Kidney glomerular epithelial cell (primary cell): ENCODE results near the gene PRDM16.
"Not testable (repeated sequence)": the region's sequence is repeated elsewhere in the genome, so short reads cannot be mapped to it uniquely, and the experiment has no call there.

Experiments
- DNase-seq: peaks from one replicate; lab custom pipeline; 2025; lab: John Stamatoyannopoulos, UW

Gene PRDM16

DNA sequence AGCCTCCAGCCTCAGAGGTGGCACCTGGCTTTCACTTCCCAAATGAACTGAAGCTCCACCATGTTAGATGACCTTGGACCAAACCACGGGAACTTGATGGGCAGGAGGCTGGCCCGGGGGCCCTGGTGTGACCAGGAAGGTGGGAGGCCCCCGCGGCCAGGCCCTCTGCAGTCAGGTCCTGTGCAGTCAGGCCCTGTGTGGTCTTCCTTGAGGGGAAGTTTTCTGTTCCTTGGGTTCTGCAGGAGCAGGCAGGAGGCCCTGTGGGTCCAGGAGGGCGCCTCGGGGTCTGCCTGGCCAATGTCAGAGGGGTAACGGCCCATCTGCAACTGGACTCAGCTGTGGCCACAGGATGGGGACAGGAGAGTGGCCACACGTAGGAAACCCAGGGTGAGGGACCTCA lies 13.0 kb downstream of the PRDM16 start:
- no peak for DNase-seq

DNA sequence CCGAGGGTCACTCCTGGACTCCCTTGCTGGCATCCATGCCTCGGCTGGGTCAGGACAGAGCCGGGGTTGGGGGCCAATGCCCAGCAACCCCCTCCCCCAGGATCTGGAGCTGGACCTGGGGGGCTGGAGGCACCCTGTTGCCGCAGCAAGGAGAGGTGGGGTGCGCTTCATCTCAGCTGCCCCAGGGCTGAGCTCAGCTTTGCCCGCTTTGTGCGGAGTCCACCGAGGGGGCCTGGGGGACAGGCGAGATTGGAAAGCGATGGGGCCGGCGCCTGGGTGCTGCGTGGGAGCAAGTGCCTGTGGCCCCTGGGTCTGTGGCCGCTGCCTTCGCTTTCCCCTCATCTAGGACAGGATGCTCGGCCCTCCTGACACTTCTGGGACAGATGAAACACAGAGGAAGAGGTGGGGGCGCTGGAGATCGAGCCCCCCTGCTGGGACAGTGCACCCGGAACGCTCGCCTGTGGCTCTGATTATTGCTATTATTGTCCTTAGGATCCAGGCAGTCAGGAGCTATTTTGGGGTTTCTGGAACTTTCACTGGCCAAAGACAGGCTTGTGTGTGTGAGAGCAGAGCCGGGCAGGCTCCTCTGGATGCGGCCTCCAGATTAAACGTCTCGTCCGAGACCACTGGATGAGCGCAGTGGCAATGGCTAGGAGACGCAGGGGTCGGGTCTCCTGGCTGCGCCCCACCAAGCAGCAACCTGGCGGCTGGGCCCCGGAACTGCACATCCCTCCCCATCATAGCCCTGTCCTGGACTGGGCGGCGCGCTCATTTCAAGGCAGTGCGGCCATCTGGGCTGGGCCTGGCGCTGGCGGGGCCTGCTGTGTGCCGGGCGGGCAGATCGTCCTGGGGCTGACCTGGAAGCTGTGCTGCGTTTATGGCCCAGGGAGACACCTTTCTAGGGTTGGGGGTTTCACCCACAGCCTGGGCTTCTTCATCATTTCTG lies 13.8 kb downstream of the PRDM16 start:
- DNase-seq, result no peak

DNA sequence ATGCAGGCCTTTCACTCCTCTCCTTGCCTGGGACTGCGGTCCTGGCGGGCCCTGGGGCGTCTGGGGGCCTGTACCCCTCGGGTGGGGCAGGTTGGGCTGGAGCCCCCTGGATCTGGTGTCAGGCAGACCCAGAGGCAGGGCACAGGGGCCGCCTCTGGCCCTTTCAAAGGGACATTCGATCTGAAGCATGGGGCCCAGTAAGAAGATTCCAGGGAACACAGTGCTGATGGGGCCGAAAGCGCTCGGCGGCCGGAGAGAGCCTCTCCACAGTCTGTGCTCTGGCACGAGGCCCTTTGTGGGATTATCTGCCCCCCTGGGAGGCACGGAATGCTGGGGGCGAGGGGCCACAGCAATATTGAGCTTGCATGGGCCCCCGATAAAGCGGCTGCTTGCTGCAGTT lies 15.2 kb downstream of the PRDM16 start:
- DNase-seq, result no peak

DNA sequence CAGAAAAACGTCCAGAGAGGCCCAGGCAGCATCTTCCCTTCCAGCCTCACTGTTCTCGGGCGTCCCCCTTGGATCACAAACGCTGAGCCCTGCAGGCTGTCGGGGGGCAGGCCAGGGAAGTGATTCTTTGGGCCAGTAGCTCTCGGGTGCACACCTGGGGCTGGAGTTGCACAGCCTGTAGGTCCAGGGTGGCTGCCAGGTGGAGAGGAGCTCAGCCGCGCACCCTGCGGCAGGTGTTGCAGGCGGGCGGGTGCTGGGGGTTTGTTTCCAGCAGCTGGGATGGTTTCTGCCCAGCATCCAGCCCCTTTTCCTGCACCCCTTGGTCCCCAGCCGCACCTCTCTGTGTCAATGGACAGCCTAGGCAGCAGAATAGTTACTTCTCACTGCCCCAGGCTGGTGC lies 15.7 kb downstream of the PRDM16 start:
- no peak for DNase-seq

DNA sequence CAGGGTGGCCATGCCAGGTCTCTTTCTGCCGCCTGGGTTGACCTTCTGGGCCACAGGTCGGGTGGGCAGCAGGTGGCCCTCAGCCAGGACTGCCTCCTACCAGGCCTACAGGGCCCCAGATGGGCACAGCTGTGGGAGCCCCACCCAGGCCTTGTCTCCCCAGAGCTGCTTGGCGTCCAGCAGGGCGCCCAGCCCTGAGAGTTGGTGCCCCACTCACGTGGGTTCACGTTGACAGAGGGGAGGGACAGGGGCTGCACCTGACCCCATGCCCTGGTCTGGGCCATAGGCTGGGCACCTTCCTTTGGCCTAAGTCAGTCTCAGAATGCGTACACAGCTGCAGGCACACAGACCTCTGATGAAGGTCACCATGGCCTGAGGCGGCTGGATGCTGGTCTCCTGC lies 16.7 kb downstream of the PRDM16 start:
- DNase-seq, result no peak

DNA sequence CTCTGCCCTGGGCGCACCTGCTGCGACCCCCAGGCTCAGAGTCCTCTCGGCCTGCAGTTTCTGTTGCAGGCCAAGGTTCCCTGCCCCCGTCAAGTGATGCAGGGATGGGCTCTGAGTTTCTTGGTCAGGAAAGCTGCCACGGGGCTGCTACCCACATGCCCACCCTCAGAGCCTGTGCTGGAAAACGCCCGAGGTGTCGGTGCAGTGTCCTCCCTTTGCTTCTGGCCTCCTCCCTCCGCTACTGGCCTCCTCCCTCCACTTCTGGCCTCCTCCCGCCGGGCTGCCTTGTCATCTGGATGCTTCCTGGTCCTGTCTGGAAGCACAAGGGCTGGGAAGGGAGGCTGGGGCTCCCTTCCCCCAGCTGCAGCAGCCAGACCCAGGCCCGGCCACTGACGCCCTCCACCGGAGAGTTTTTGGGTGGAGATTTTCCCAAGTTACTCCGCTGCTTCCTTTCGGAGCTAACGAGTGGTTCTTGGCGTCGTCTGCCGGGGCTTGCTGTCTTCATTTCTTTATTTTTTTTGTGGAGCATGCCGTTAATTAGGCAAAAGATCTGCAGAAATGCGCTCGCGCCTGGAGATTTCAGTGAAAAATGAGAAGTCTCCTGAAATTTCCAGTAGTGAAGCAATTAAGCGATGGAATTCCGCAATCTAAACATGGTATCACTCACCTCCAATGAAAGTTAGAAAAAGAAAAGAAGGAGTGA lies 17.4 kb downstream of the PRDM16 start:
- DNase-seq, result no peak

DNA sequence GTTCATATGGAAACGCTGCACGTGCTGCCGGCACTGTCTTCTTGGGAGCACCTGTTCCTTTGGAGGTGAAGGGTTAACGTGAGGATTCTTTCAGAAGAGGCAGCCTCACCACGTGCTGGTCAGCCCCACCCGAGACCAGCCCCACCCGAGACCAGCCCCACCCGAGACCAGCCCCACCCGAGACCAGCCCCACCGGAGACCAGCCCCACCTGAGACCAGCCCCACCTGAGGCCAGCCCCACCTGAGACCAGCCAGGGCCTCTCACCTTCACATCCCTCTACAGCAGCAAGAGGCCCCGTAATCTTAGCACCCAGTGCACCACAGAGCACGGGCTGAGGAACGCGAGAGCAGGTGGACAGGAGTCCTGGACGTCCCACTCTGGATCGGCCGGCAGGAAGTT lies 18.0 kb downstream of the PRDM16 start:
- no peak for DNase-seq

DNA sequence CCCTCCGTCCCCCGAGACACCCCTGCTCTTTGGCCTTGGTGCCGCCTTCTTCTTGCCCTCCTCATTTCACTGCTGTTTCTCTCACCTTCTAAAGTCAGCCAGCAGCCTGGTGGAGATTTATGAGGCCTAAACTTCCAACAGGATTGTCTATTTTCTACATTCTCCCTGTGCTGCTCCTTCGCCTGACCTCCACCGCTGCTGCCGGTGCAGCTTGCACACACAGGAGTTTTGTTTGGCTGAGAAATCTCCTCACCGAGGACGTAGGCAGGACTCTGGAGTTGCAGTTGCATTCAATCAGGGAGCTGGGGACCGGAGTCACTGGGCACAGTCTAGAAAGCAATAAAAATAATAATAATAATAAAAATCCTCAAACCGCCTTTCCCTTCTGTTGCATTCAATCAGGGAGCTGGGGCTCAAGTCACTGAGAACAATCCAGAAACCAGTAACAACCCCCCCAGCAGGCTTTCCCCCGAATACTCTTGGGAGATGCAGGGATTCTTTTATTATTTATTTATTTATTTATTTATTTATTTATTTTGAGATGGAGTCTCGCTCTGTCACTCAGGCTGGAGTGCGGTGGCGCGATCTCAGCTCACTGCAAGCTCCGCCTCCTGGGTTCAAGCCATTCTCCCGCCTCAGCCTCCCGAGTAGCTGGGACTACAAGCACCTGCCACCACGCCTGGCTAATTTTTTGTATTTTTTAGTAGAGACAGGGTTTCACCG lies 19.1 kb downstream of the PRDM16 start:
- not testable (repeated sequence) for DNase-seq

DNA sequence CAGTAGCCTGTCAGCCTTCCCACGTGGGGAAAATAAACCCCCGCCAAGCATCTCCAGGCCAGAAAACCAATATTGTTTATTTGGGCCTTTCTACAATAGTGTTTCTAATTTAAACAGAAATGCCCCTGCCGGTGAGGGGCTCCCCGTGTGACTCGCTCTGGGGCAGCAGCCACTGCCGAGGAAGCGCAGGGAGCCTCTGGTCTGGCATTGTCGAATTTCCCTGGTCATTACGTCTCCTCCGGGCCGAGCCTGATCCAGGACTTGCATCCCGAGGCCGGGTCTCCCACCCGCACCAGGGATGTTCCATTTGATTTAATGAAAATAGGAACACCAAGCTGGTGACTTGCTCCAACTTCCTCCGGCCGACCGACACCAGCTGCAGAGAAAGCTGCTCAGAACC lies 20.5 kb downstream of the PRDM16 start:
- no peak for DNase-seq

DNA sequence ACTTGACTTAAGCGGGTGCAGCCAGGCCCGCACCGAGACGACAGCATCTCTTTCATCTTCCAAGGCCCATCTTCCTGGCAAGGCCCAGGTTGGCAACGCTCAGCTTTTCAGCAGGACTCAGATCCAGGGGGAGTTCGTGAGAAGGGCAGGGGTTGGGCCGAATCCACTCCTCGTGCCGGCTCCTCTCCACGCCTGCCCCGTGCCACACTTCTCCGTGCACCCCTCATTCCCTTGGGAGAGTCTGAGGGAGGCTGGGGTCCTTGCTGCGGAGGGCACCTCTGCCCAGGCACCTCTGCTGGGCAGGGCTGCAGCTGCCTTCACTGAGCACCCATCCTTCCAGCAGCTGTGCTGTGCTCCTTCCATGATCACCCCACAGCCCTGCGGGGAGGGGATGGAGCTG lies 22.3 kb downstream of the PRDM16 start:
- no peak for DNase-seq

DNA sequence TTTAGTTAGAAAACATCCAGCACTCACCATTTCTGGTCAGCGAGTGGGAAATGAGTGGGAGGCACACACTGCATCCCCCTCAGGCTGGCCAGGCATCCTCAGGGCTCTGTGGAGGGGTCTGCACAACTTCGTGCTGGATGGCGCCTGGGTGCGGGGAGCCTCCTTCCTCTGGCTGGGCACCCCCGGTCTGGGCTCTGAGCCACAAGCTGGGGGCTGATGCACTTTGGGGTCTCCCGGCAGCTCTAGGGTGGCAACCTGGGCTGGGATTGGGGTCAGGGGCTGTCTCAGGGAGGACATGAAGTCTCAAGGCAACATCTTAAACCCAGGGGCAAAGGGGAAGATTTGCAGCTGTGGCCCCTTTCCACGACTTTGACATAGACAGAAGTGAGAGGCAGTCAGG lies 23.5 kb downstream of the PRDM16 start:
- no peak for DNase-seq

DNA sequence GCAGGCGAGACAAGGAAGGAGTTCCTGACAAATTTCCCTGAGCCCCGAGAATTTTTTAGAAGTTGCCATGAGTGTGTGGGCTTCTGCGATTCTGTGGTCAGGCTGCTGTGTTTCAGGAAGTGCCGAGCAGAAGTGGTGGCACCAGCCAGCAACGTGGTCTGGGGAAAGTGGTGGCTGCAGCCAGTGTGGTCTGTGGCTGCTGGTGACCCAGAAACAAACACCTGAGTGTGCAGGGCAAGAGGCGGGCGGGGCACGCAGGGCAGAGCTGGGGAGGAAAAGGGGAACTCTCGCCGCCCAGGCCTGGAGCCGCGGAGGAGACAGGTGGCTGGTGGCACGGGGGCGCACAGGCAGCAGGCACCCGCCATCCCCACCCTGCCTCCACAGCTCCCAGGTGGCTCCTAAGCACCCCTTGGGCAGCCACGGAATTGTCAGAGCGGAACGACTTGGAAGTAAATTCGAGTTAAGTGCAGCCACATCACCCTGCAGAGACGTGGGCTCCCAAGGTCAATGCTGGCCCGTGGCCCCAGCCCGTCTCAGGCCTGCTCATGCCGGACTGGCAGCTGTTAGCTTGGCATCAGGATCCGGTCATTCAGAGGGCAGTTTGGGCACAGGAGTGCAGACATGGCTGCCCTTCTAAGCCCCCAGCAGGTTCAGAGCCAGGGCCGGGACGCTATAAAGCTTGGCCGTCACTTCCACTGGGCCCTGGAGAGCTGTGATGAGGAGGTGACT lies 25.1 kb downstream of the PRDM16 start:
- no peak for DNase-seq

DNA sequence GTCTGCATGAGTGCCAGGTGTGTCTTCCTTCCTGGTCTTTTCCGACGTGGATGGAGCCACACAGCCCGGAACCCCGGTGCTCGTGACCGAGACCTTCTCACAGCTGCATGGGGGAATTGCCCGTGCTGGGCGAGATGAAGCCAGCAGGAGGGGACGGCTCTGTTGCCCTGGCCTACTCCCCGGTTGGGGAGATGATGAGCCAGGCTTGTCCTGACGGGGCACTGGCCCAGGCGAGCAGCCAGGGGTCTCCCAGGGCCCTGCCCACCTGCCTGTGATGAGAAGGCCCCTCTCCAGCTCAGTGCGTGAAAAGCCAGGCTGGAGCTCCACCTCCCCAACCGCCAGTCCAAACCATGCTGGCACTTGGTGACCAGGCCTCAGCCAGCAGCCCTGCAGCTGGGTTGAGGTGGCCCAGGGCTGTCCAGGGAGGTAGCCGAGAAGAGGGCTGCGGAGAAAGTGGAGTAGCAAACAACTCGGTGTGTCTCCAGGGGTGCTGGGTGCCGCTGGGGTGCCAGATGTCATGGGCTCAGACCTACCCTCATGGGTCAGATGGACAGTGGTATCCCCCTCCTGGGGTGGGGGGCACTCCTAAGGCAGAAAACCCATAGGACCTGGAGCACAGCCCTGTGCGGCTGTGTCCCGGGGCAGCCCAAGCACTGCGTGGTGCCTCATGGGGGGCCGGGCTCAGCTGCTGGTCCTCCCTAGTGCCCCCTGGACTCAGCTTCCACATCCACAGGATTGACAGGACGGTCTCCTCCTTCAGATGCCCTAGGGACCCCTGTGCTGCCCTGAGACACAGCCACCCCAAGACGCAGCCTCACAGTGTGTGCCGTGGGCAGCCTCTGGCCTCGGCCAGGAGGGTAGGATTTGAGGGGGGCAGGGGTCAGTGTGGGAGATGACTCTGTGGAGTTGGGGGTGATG lies 26.1 kb downstream of the PRDM16 start:
- DNase-seq, result no peak

DNA sequence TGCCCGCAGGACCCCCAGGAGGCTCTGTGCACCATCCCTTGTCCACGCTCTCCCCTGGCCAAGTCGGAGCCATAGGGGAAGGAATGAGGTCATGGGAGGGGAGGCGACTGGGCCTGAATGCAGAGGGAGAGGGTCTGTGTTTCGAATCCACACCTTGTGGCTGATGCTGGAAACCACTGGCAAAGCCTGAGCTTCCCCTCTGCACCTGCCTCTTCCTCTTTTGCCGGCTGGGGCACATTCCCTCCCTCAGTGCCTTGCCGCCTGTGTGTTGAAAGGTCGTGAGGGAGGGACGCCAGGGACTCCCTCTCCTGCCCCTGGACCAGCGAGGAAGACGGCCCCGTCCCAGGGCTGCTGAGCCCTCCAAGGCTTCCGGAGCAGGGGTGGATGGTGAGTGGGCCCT lies 27.3 kb downstream of the PRDM16 start:
- no peak for DNase-seq

DNA sequence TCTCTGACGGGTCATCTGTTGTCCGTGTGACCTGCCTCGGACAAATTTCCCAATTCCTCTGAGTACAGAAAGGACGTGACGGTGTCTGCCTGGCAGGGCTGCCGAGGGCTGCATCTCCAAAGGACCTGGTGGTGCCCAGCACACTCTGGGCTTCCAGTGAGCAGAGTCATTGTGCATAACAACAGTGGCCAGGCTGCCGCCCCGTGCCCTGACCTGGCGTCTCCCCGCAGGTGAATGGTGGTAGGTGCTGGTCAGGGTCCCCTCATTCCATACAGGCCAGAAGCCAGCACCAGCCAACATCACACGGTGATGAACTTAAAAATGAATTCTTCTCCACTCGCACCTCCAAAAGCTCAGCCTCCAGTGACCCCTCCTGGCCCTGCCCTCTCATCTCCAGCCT lies 28.2 kb downstream of the PRDM16 start:
- DNase-seq, result no peak

DNA sequence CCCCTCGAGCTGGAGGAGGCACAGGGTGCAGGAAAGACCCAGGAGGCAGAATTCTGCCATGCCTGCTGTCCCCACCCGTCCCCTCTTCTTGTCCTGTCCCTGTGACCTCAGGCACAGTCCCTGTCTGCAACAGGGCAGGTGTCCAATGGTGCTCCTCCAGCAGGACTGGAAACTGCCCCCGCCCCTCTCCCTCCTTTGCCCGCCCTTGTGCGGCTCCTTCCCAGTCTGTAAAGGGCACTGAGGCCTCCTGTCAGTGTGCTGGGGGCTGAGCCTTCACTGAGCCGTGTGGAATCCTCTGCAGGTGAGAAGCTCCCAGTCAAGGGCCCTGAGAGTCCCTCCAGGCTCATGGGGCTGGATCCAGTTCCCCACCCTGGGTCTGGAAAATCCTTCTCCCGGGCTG lies 28.9 kb downstream of the PRDM16 start:
- DNase-seq, result no peak

DNA sequence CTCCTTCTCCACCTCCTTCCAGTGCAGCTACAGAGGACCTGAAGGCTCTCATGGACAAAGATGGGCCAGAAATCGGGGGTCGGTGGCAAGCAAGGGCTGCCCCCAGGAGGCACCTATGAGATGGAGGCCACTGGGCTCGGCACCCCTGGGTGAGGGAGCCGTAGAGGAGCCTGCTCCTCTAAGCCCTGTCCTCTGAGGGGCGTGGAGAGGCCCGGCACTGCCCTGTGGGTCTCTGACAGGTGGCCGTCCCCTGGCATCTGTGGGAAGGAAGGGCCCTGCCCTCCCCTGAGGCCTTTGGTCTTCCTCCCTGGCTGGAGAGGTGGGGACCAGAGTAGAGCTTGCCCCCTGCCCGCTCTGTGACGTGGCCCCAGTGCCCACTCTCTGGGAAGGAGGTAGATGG lies 30.9 kb downstream of the PRDM16 start:
- no peak for DNase-seq

DNA sequence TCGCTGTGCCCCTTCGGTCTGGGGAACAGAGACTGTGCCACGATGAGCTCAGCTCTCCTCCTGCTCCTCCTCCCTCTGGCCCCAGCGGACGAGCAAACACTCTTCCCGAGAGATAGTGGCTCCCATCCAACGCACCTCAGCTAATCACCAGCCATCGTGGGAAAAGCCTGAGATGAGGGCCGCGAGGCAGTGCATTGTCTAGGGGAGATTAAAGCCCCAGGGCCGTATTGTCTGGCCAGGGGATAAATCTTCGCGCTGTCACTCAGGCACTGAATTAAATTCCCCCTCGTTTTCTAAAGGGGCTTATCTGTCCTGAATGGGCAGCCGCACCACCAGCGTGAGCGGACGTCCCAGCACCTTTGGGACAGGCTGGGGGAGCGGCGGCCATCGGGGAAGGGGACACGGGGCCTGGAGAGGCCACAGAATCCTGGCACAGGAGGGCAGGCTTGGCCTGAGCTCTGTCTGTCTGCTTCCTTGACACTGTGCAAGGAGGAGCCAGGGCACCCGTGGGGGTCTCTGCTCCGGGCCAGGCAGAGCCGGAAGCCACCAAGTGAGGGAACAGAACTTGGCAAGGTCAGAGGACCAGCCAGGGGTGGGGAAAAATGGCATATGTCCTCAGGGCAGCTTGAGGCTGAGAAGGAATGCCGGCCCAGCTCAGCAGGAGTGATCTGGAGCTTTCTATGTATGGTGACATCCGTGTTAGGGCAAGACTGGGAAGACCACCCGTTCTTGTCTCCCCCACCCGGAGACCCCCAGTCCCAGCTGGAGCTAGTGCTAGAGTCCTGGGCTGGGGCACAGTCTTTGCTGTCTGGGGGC lies 32.3 kb downstream of the PRDM16 start:
- DNase-seq, result no peak

DNA sequence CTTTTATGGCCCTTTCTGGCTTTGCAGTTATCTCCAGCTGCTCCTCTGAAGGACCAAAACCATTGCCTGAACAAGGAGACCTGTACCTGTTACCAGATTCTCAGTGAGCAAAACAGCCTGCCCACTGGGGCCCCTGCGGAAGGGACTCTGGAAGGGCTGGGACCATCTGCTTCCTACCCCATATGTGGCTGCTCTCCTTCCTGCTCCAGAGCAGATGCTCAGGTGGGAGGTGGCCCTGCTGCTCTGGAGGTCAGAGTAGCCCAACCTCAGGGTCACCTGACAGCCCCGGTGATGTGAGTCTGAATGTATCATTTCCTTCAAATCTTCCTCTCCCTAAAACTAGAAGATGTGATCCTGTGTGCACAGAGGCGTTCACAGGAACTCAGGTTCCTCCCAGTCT lies 33.6 kb downstream of the PRDM16 start:
- no peak for DNase-seq
